Measurements from ENCODE around the gene CARD10. TPM values are rescaled to one million over a fixed set of nuclear protein-coding genes. Genes with fewer than 3 reads are reported as not detected.

The CARD10 gene
- polyA plus RNA-seq, 1 of the 3 experiments (the other 2 are of a cell fraction), result 14.5 TPM

- no peak overlapping the region for H3K4me2 ChIP-seq
- H3K9me2 ChIP-seq, result no peaks in the 10 kb centered on the region
- ChIA-PET POLR2A (no interaction called here), CTCF (interaction anchor here (1.0 to 3.2 kb wide), 3 partner anchors 11 to 31 kb away, joined by 5 to 21 read pairs (median 14); no protein-coding TSS in a partner anchor)
- H3K9ac ChIP-seq, result no peak overlapping the region
- H3K9me3 ChIP-seq, result no peaks in the 10 kb centered on the region
- H3K27ac ChIP-seq (ENCODE audit: low read depth in 2 of 2, low read length in 1 of 2), result no peak overlapping the region
- H3K27me3 ChIP-seq (ENCODE audit: insufficient read depth), result no peaks in the 10 kb centered on the region
- H3K4me1 ChIP-seq (ENCODE audit: control insufficient read depth in 1 of 2, insufficient read depth in 2 of 2, low read depth in 1 of 2, low read length in 1 of 2), result peaks cover 0 to 13% of the 10 kb centered on the region in 2 experiments; a peak in 1 of 4 replicates
- H3K4me3 ChIP-seq (ENCODE audit: low read depth in 2 of 2, low read length in 1 of 2), result no peak overlapping the region
- no peak for TF ChIP-seq IRF3 (IDR thresholded peaks at IDR 0.05; ENCODE audit: low read depth, low read length)
- no peak for TF ChIP-seq SIN3A (IDR thresholded peaks at IDR 0.05; ENCODE audit: borderline replicate concordance, low read depth, low read length)
- TF ChIP-seq GABPA (IDR thresholded peaks at IDR 0.05; ENCODE audit: low read depth), result no peak
- TF ChIP-seq MXI1 (IDR thresholded peaks at IDR 0.05; ENCODE audit: low read depth, low read length), result no peak
- TF ChIP-seq RFX5 (IDR thresholded peaks at IDR 0.05; ENCODE audit: low read length), result no peak
- H2AFZ ChIP-seq (ENCODE audit: low read depth), result no peak overlapping the region
- peaks cover 3% of the 10 kb centered on the region for H3F3A ChIP-seq (replicated peaks; ENCODE audit: insufficient read depth)
- peaks cover 3% of the 10 kb centered on the region; the same call in 1 of the 2 replicates for H4K20me1 ChIP-seq (ENCODE audit: insufficient read depth)
- WGBS (ENCODE audit: low lambda C conversion rate), result 90% methylated on average over 4 of the region's 4 CpGs
- no peaks in the 10 kb centered on the region for H3K79me2 ChIP-seq (ENCODE audit: insufficient read depth)
- peaks cover 0 to 3% of the 10 kb centered on the region in 2 experiments for H3K36me3 ChIP-seq (replicated peaks in 1 of 2; ENCODE audit: control insufficient read depth in 1 of 2, insufficient read depth in 2 of 2, low read length in 1 of 2)
- DNase-seq, result no peak
Measured at GRCh38 chr22:37487571-37487970, 31.6 kb downstream of the CARD10 start.

GRCh38 chr22:37487129-37487528, 32.1 kb downstream of the CARD10 start:
- Histone ChIP-seq H2AFZ (ENCODE audit: low read depth) (no peak overlapping the region), H3K4me2 (no peak overlapping the region), H3K4me3 (ENCODE audit: low read depth in 2 of 2, low read length in 1 of 2) (no peak overlapping the region), H3F3A (replicated peaks; ENCODE audit: insufficient read depth) (peaks cover 3% of the 10 kb centered on the region), H3K9ac (no peak overlapping the region), H3K27me3 (ENCODE audit: insufficient read depth) (no peaks in the 10 kb centered on the region), H3K9me3 (no peaks in the 10 kb centered on the region), H4K20me1 (ENCODE audit: insufficient read depth) (peaks cover 3% of the 10 kb centered on the region; the same call in 1 of the 2 replicates), H3K4me1 (ENCODE audit: control insufficient read depth in 1 of 2, insufficient read depth in 2 of 2, low read depth in 1 of 2, low read length in 1 of 2) (peaks cover 0 to 13% of the 10 kb centered on the region in 2 experiments; a peak in 1 of 4 replicates), H3K27ac (ENCODE audit: low read depth in 2 of 2, low read length in 1 of 2) (no peak overlapping the region), H3K36me3 (replicated peaks in 1 of 2; ENCODE audit: control insufficient read depth in 1 of 2, insufficient read depth in 2 of 2, low read length in 1 of 2) (peaks cover 0 to 3% of the 10 kb centered on the region in 2 experiments), H3K79me2 (ENCODE audit: insufficient read depth) (no peaks in the 10 kb centered on the region), H3K9me2 (no peaks in the 10 kb centered on the region)
- 88% methylated on average over 10 of the region's 10 CpGs for WGBS (ENCODE audit: low lambda C conversion rate)
- no peak for DNase-seq
- CTCF ChIA-PET, result interaction anchor here (1.0 to 3.2 kb wide), 6 partner anchors 11 to 220 kb away, joined by 4 to 21 read pairs (median 5); no protein-coding TSS in a partner anchor
- TF ChIP-seq GATA2 (CRISPR knock-in tag; IDR thresholded peaks at IDR 0.05) (no peak), IRF3 (IDR thresholded peaks at IDR 0.05; ENCODE audit: low read depth, low read length) (no peak), TCF12 (IDR thresholded peaks at IDR 0.05) (no peak), ZBTB33 (IDR thresholded peaks at IDR 0.05; ENCODE audit: borderline replicate concordance, low read depth) (no peak), USF1 (IDR thresholded peaks at IDR 0.05; ENCODE audit: borderline replicate concordance, low read depth) (no peak), FOXM1 (IDR thresholded peaks at IDR 0.05; ENCODE audit: low read depth) (no peak), TAF1 (IDR thresholded peaks at IDR 0.05; ENCODE audit: borderline replicate concordance, low read depth, low read length) (no peak), JUND (IDR thresholded peaks at IDR 0.05) (no peak), SMC3 (IDR thresholded peaks at IDR 0.05; ENCODE audit: low read depth, low read length) (no peak)
- POLR2A ChIA-PET, result no interaction called here

All from SK-N-SH (cell line).